ENCODE results near the gene UFSP1.

UFSP1 gene

GRCh38 chr7:100894860-100895700, 5.6 kb upstream of the UFSP1 start:
- H3K4me3 ChIP-seq (ENCODE audit: low read length), result peak overlapping the region; percentile 36; the same call in 1 of the 2 replicates
- TF ChIP-seq CTCF (conservative IDR thresholded peaks at IDR 0.05; ENCODE audit: low read length), result peak; percentile 61
- DNase-seq (ENCODE audit: low read depth), result no peak

- H3K4me3 ChIP-seq (ENCODE audit: low read length), result no peak overlapping the region
- no peak for DNase-seq (ENCODE audit: low read depth)
- no peak for TF ChIP-seq CTCF (conservative IDR thresholded peaks at IDR 0.05; ENCODE audit: low read length)
Observed at GRCh38 chr7:100893910-100894721, 4.6 kb upstream of the UFSP1 start.

GRCh38 chr7:100893318-100893895, 3.9 kb upstream of the UFSP1 start:
- DNase-seq (ENCODE audit: low read depth), result no peak
- H3K4me3 ChIP-seq (ENCODE audit: low read length), result no peak overlapping the region
- no peak for TF ChIP-seq CTCF (conservative IDR thresholded peaks at IDR 0.05; ENCODE audit: low read length)

GRCh38 chr7:100892364-100893317, 3.1 kb upstream of the UFSP1 start:
- TF ChIP-seq CTCF (conservative IDR thresholded peaks at IDR 0.05; ENCODE audit: low read length), result no peak
- no peak for DNase-seq (ENCODE audit: low read depth)
- H3K4me3 ChIP-seq (ENCODE audit: low read length), result no peak overlapping the region

- no peak for TF ChIP-seq CTCF (conservative IDR thresholded peaks at IDR 0.05; ENCODE audit: low read length)
- DNase-seq (ENCODE audit: low read depth), result no peak
- no peak overlapping the region for H3K4me3 ChIP-seq (ENCODE audit: low read length)
Observed at GRCh38 chr7:100891568-100892247, 2.2 kb upstream of the UFSP1 start.
